ENCODE measurements around the gene PITPNB.

DNA sequence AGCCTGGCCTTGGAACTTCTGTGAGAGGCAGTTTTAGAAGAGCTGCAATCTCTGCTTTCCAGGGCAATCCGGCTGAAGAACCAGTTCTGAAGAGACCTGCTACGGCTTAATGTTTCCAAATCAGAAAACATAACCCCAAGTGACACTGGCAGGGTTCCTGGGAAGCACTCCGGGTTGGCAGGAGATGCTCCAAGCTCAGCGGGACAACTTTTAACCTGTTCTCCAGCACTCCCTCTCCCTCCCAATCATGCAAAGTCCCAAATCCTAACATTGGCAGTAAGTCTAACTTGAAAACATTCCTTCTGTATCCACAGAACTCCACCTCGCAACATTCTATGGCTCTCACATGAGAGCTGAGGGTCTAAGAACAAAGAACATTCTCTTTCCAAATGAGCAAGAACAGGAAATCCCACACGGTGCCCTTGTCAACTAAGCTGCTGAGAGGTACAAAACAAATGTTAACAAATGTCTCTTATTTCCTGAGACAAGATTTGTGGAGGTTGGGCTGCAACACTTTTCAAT, 69.0 kb downstream of the PITPNB start:
- TF ChIP-seq EP300 (IDR thresholded peaks at IDR 0.05): no peak
- TF ChIP-seq, protein P1, sequence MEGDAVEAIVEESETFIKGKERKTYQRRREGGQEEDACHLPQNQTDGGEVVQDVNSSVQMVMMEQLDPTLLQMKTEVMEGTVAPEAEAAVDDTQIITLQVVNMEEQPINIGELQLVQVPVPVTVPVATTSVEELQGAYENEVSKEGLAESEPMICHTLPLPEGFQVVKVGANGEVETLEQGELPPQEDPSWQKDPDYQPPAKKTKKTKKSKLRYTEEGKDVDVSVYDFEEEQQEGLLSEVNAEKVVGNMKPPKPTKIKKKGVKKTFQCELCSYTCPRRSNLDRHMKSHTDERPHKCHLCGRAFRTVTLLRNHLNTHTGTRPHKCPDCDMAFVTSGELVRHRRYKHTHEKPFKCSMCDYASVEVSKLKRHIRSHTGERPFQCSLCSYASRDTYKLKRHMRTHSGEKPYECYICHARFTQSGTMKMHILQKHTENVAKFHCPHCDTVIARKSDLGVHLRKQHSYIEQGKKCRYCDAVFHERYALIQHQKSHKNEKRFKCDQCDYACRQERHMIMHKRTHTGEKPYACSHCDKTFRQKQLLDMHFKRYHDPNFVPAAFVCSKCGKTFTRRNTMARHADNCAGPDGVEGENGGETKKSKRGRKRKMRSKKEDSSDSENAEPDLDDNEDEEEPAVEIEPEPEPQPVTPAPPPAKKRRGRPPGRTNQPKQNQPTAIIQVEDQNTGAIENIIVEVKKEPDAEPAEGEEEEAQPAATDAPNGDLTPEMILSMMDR (IDR thresholded peaks at IDR 0.05): no peak
